ENCODE results near the gene ATP6V1E1. TPM values are rescaled to one million over a fixed set of nuclear protein-coding genes. Genes with fewer than 3 reads are reported as not detected.

Gene ATP6V1E1
- total and polyA plus RNA-seq, 7 experiments from 2014 or later: 51.0 to 120 (median 86.5) TPM

GRCh38 chr22:17590586-17590985 is 38.0 kb downstream of the ATP6V1E1 start:
- ATAC-seq (no peak), DNase-seq (no peak)
- Histone ChIP-seq H3K27ac (ENCODE audit: low read depth, low read length) (no peak overlapping the region), H3K4me3 (ENCODE audit: low read length) (no peak overlapping the region), H3K4me1 (ENCODE audit: control insufficient read depth in 2 of 2, insufficient read depth in 2 of 2, low read length in 2 of 2) (no peaks in the 10 kb centered on the region), H3K36me3 (ENCODE audit: control insufficient read depth in 2 of 3, insufficient read depth in 3 of 3, low read length in 3 of 3) (peaks cover 13 to 52% (median 13%) of the 10 kb centered on the region in 3 experiments), H3K9me3 (ENCODE audit: control insufficient read depth in 2 of 3, low read length in 3 of 3) (no peaks in the 10 kb centered on the region), H3K27me3 (ENCODE audit: control insufficient read depth in 2 of 2, insufficient read depth in 2 of 2, low read length in 2 of 2) (no peaks in the 10 kb centered on the region)
- no peak overlapping the region for H3K4me3 Mint-ChIP-seq
- CTCF ChIA-PET: no interaction called here
- H3K4me1 Mint-ChIP-seq: no peaks in the 10 kb centered on the region
- intact Hi-C loops (cut with micrococcal nuclease): no loop called here
- H3K36me3 Mint-ChIP-seq: peaks cover 7 to 42% (median 15%) of the 10 kb centered on the region in 5 donors
- peak overlapping the region in 3 of 9 donors; percentile 13 to 79 (median 48) for H3K27ac Mint-ChIP-seq
- H3K27me3 Mint-ChIP-seq: no peaks in the 10 kb centered on the region
- POLR2A ChIA-PET: no interaction called here
- H3K9me3 Mint-ChIP-seq: no peaks in the 10 kb centered on the region

GRCh38 chr22:17589810-17590375 is 38.7 kb downstream of the ATP6V1E1 start:
- POLR2A ChIA-PET: no interaction called here
- H3K36me3 ChIP-seq (ENCODE audit: control insufficient read depth in 2 of 3, insufficient read depth in 3 of 3, low read length in 3 of 3): peaks cover 12 to 46% (median 13%) of the 10 kb centered on the region in 3 experiments

GRCh38 chr22:17588606-17589005 is 39.9 kb downstream of the ATP6V1E1 start:
- no peaks in the 10 kb centered on the region for H3K27me3 Mint-ChIP-seq
- DNase-seq: no peak
- H3K27ac ChIP-seq (ENCODE audit: low read depth, low read length): no peak overlapping the region
- H3K27ac Mint-ChIP-seq: no peak overlapping the region
- no peaks in the 10 kb centered on the region for H3K27me3 ChIP-seq (ENCODE audit: control insufficient read depth in 2 of 2, insufficient read depth in 2 of 2, low read length in 2 of 2)
- ChIA-PET CTCF (no interaction called here), POLR2A (no interaction called here)
- H3K36me3 Mint-ChIP-seq: peaks cover 0 to 30% (median 11%) of the 10 kb centered on the region in 5 donors
- H3K4me3 ChIP-seq (ENCODE audit: low read length): no peak overlapping the region
- no peaks in the 10 kb centered on the region for H3K4me1 Mint-ChIP-seq
- H3K4me3 Mint-ChIP-seq: no peak overlapping the region
- H3K9me3 Mint-ChIP-seq: no peaks in the 10 kb centered on the region
- ATAC-seq: no peak
- no peaks in the 10 kb centered on the region for H3K4me1 ChIP-seq (ENCODE audit: control insufficient read depth in 2 of 2, insufficient read depth in 2 of 2, low read length in 2 of 2)
- intact Hi-C loops (cut with micrococcal nuclease): no loop called here
- no peaks in the 10 kb centered on the region for H3K9me3 ChIP-seq (ENCODE audit: control insufficient read depth in 2 of 3, low read length in 3 of 3)
- H3K36me3 ChIP-seq (ENCODE audit: control insufficient read depth in 2 of 3, insufficient read depth in 3 of 3, low read length in 3 of 3): peaks cover 0 to 33% (median 12%) of the 10 kb centered on the region in 3 experiments

More at GRCh38 chr22:17589810-17590375, 38.7 kb downstream of the ATP6V1E1 start:
- no peak for ATAC-seq
- Mint-ChIP-seq H3K36me3 (peaks cover 7 to 38% (median 15%) of the 10 kb centered on the region in 5 donors), H3K9me3 (no peaks in the 10 kb centered on the region), H3K27me3 (no peaks in the 10 kb centered on the region), H3K4me3 (no peak overlapping the region), H3K27ac (peak overlapping the region in 3 of 9 donors; percentile 31 to 79 (median 36)), H3K4me1 (no peaks in the 10 kb centered on the region)
- Histone ChIP-seq H3K27me3 (ENCODE audit: control insufficient read depth in 2 of 2, insufficient read depth in 2 of 2, low read length in 2 of 2) (no peaks in the 10 kb centered on the region), H3K9me3 (ENCODE audit: control insufficient read depth in 2 of 3, low read length in 3 of 3) (no peaks in the 10 kb centered on the region), H3K4me3 (ENCODE audit: low read length) (no peak overlapping the region), H3K27ac (ENCODE audit: low read depth, low read length) (no peak overlapping the region), H3K4me1 (ENCODE audit: control insufficient read depth in 2 of 2, insufficient read depth in 2 of 2, low read length in 2 of 2) (no peaks in the 10 kb centered on the region)
- CTCF ChIA-PET: no interaction called here
- intact Hi-C loops (cut with micrococcal nuclease): no loop called here
- DNase-seq: no peak

GRCh38 chr22:17587629-17588028 is 40.9 kb downstream of the ATP6V1E1 start:
- ATAC-seq (no peak), DNase-seq (no peak)
- peaks cover 0 to 23% (median 4%) of the 10 kb centered on the region in 3 experiments for H3K36me3 ChIP-seq (ENCODE audit: control insufficient read depth in 2 of 3, insufficient read depth in 3 of 3, low read length in 3 of 3)
- no peaks in the 10 kb centered on the region for H3K4me1 ChIP-seq (ENCODE audit: control insufficient read depth in 2 of 2, insufficient read depth in 2 of 2, low read length in 2 of 2)
- H3K4me3 Mint-ChIP-seq: no peak overlapping the region
- POLR2A ChIA-PET: no interaction called here
- no peaks in the 10 kb centered on the region for H3K27me3 ChIP-seq (ENCODE audit: control insufficient read depth in 2 of 2, insufficient read depth in 2 of 2, low read length in 2 of 2)
- peak overlapping the region in 1 of 9 donors; percentile 60 for H3K27ac Mint-ChIP-seq
- H3K36me3 Mint-ChIP-seq: peaks cover 0 to 25% (median 11%) of the 10 kb centered on the region in 5 donors
- H3K9me3 Mint-ChIP-seq: no peaks in the 10 kb centered on the region
- H3K9me3 ChIP-seq (ENCODE audit: control insufficient read depth in 2 of 3, low read length in 3 of 3): no peaks in the 10 kb centered on the region
- no peak overlapping the region for H3K27ac ChIP-seq (ENCODE audit: low read depth, low read length)
- H3K4me1 Mint-ChIP-seq: no peaks in the 10 kb centered on the region
- H3K4me3 ChIP-seq (ENCODE audit: low read length): no peak overlapping the region
- H3K27me3 Mint-ChIP-seq: no peaks in the 10 kb centered on the region
- intact Hi-C loops (cut with micrococcal nuclease): no loop called here
- CTCF ChIA-PET: no interaction called here

- no peaks in the 10 kb centered on the region for H3K9me3 Mint-ChIP-seq
- no peak overlapping the region for H3K4me3 ChIP-seq (ENCODE audit: low read length)
- H3K9me3 ChIP-seq (ENCODE audit: control insufficient read depth in 2 of 3, low read length in 3 of 3): no peaks in the 10 kb centered on the region
- ChIA-PET CTCF (no interaction called here), POLR2A (no interaction called here)
- H3K4me3 Mint-ChIP-seq: no peak overlapping the region
- H3K27ac ChIP-seq (ENCODE audit: low read depth, low read length): no peak overlapping the region
- H3K4me1 Mint-ChIP-seq: no peaks in the 10 kb centered on the region
- intact Hi-C loops (cut with micrococcal nuclease): no loop called here
- ATAC-seq (no peak), DNase-seq (no peak)
- no peak overlapping the region for H3K27ac Mint-ChIP-seq
- no peaks in the 10 kb centered on the region for H3K27me3 ChIP-seq (ENCODE audit: control insufficient read depth in 2 of 2, insufficient read depth in 2 of 2, low read length in 2 of 2)
- H3K36me3 ChIP-seq (ENCODE audit: control insufficient read depth in 2 of 3, insufficient read depth in 3 of 3, low read length in 3 of 3): peaks cover 0 to 16% (median 4%) of the 10 kb centered on the region in 3 experiments
- no peaks in the 10 kb centered on the region for H3K4me1 ChIP-seq (ENCODE audit: control insufficient read depth in 2 of 2, insufficient read depth in 2 of 2, low read length in 2 of 2)
- H3K36me3 Mint-ChIP-seq: peaks cover 0 to 18% (median 7%) of the 10 kb centered on the region in 5 donors
- no peaks in the 10 kb centered on the region for H3K27me3 Mint-ChIP-seq
Measured at GRCh38 chr22:17586831-17587440, 41.6 kb downstream of the ATP6V1E1 start.

DNA sequence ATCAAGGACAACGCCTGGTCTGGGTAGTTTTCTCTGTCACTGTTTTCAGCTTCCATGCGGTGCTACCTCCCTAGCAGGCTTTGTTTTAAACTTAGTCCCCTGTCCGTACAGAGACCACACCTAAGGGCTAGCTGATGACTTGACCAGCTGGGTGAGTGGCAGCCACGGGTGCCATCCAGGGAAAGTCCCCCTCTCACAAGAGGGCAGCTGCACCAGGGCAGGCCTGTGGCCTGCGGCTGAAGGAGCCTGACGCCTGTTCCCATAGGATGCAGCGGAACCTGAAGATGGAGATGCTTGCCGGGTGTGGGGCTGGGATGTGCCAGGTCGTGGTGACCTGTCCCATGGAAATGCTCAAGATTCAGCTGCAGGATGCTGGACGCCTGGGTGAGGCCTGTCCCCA is 45.4 kb downstream of the ATP6V1E1 start:
- H3K4me3 Mint-ChIP-seq: no peak overlapping the region
- Histone ChIP-seq H3K4me3 (ENCODE audit: low read length) (no peak overlapping the region), H3K27me3 (ENCODE audit: control insufficient read depth in 2 of 2, insufficient read depth in 2 of 2, low read length in 2 of 2) (no peaks in the 10 kb centered on the region), H3K9me3 (ENCODE audit: control insufficient read depth in 2 of 3, low read length in 3 of 3) (no peaks in the 10 kb centered on the region), H3K36me3 (ENCODE audit: control insufficient read depth in 2 of 3, insufficient read depth in 3 of 3, low read length in 3 of 3) (no peaks in the 10 kb centered on the region), H3K27ac (ENCODE audit: low read depth, low read length) (no peak overlapping the region), H3K4me1 (ENCODE audit: control insufficient read depth in 2 of 2, insufficient read depth in 2 of 2, low read length in 2 of 2) (no peaks in the 10 kb centered on the region)
- no peaks in the 10 kb centered on the region for H3K4me1 Mint-ChIP-seq
- DNase-seq: no peak
- no peak overlapping the region for H3K27ac Mint-ChIP-seq
- CTCF ChIA-PET: no interaction called here
- ATAC-seq: no peak
- H3K27me3 Mint-ChIP-seq: no peaks in the 10 kb centered on the region
- no peaks in the 10 kb centered on the region for H3K9me3 Mint-ChIP-seq
- no peaks in the 10 kb centered on the region for H3K36me3 Mint-ChIP-seq
- POLR2A ChIA-PET: no interaction called here
- intact Hi-C loops (cut with micrococcal nuclease): no loop called here

GRCh38 chr22:17581631-17582030 is 46.9 kb downstream of the ATP6V1E1 start:
- ChIA-PET POLR2A (no interaction called here), CTCF (no interaction called here)
- Histone ChIP-seq H3K27ac (ENCODE audit: low read depth, low read length) (no peak overlapping the region), H3K36me3 (ENCODE audit: control insufficient read depth in 2 of 3, insufficient read depth in 3 of 3, low read length in 3 of 3) (no peaks in the 10 kb centered on the region), H3K4me3 (ENCODE audit: low read length) (no peak overlapping the region), H3K9me3 (ENCODE audit: control insufficient read depth in 2 of 3, low read length in 3 of 3) (no peaks in the 10 kb centered on the region), H3K4me1 (ENCODE audit: control insufficient read depth in 2 of 2, insufficient read depth in 2 of 2, low read length in 2 of 2) (no peaks in the 10 kb centered on the region), H3K27me3 (ENCODE audit: control insufficient read depth in 2 of 2, insufficient read depth in 2 of 2, low read length in 2 of 2) (no peaks in the 10 kb centered on the region)
- Mint-ChIP-seq H3K9me3 (no peaks in the 10 kb centered on the region), H3K4me1 (no peaks in the 10 kb centered on the region), H3K27me3 (no peaks in the 10 kb centered on the region), H3K4me3 (no peak overlapping the region), H3K27ac (no peak overlapping the region), H3K36me3 (no peaks in the 10 kb centered on the region)
- DNase-seq: no peak
- intact Hi-C loops (cut with micrococcal nuclease): no loop called here
- ATAC-seq: no peak

Measured in naive thymus-derived CD4-positive, alpha-beta T cell (primary cell).